Measurements from ENCODE around the gene KRT7.

GRCh38 chr12:52198454-52199215 is 34.4 kb upstream of the KRT7 start:
- no peak for TF ChIP-seq EZH2 (IDR thresholded peaks at IDR 0.05; ENCODE audit: insufficient read depth, poor library complexity, severe bottlenecking)
- no peak for TF ChIP-seq EZH2phosphoT487 (IDR thresholded peaks at IDR 0.05; ENCODE audit: insufficient read depth, low read depth)

All from GM23248 (cell line).